ENCODE data around the gene HBG2.

Gene HBG2

DNA sequence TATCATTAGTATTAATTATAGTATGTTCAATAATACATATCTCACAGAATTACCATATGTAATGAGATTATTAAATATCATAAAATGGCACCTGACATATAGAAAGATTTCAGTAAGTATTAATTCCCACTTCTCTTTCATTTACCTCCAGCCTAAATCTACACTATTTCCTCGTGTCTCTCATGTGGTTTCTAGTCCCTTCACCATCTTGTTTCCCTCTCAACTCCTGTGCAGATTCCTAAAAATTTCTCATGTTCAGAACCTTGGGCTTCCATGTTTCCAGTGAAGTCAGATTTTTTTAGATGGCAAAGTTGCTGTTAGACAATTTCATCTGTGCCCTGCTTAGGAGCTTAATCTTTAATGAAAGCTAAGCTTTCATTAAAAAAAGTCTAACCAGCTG, 29.3 kb upstream of the HBG2 start:
- Histone ChIP-seq H3K27me3 (ENCODE audit: insufficient read depth, low read depth) (no peaks in the 10 kb centered on the region), H3K27ac (no peak overlapping the region), H3K79me2 (ENCODE audit: insufficient read depth, low read depth) (no peaks in the 10 kb centered on the region), H4K20me1 (ENCODE audit: insufficient read depth) (no peaks in the 10 kb centered on the region), H3K9ac (no peak overlapping the region), H3K36me3 (ENCODE audit: insufficient read depth) (no peaks in the 10 kb centered on the region), H3K4me3 (IDR thresholded peaks at IDR 0.05; ENCODE audit: insufficient read depth, low read depth, low read length) (no peak overlapping the region), H3K4me2 (no peak overlapping the region), H3K4me1 (ENCODE audit: low read depth, poor library complexity, severe bottlenecking) (peaks cover 14% of the 10 kb centered on the region), H2AFZ (ENCODE audit: low read depth) (no peak overlapping the region)
- TF ChIP-seq, protein P1, sequence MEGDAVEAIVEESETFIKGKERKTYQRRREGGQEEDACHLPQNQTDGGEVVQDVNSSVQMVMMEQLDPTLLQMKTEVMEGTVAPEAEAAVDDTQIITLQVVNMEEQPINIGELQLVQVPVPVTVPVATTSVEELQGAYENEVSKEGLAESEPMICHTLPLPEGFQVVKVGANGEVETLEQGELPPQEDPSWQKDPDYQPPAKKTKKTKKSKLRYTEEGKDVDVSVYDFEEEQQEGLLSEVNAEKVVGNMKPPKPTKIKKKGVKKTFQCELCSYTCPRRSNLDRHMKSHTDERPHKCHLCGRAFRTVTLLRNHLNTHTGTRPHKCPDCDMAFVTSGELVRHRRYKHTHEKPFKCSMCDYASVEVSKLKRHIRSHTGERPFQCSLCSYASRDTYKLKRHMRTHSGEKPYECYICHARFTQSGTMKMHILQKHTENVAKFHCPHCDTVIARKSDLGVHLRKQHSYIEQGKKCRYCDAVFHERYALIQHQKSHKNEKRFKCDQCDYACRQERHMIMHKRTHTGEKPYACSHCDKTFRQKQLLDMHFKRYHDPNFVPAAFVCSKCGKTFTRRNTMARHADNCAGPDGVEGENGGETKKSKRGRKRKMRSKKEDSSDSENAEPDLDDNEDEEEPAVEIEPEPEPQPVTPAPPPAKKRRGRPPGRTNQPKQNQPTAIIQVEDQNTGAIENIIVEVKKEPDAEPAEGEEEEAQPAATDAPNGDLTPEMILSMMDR (conservative IDR thresholded peaks at IDR 0.05; ENCODE audit: low read depth, low read length): no peak

DNA sequence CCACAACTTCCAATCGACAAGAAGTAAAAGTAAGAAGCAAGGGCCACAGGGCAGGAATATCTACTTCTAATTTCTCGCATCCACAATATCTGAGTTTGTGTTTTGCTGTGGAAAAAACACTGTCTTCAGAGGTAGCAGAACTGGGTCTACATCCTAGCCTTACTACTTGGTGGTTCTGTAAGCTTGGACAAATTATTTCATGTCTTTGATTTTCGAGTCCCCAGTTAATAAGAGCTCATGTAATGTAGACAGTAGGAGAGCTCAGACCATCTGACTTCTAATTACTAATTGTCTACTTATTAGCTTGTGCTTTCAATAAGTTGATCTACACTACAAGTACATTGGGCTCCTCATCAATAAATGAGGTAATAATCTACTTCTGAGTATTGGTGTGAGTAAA, 28.5 kb upstream of the HBG2 start:
- H3K9ac ChIP-seq: no peak overlapping the region
- no peak overlapping the region for H3K4me3 ChIP-seq (IDR thresholded peaks at IDR 0.05; ENCODE audit: insufficient read depth, low read depth, low read length)
- TF ChIP-seq, protein P1 (conservative IDR thresholded peaks at IDR 0.05; ENCODE audit: low read depth, low read length): no peak
- H3K36me3 ChIP-seq (ENCODE audit: insufficient read depth): no peaks in the 10 kb centered on the region
- no peak overlapping the region for H3K27ac ChIP-seq
- no peaks in the 10 kb centered on the region for H4K20me1 ChIP-seq (ENCODE audit: insufficient read depth)
- no peak overlapping the region for H2AFZ ChIP-seq (ENCODE audit: low read depth)
- H3K79me2 ChIP-seq (ENCODE audit: insufficient read depth, low read depth): no peaks in the 10 kb centered on the region
- peaks cover 14% of the 10 kb centered on the region for H3K4me1 ChIP-seq (ENCODE audit: low read depth, poor library complexity, severe bottlenecking)
- H3K27me3 ChIP-seq (ENCODE audit: insufficient read depth, low read depth): no peaks in the 10 kb centered on the region
- no peak overlapping the region for H3K4me2 ChIP-seq

DNA sequence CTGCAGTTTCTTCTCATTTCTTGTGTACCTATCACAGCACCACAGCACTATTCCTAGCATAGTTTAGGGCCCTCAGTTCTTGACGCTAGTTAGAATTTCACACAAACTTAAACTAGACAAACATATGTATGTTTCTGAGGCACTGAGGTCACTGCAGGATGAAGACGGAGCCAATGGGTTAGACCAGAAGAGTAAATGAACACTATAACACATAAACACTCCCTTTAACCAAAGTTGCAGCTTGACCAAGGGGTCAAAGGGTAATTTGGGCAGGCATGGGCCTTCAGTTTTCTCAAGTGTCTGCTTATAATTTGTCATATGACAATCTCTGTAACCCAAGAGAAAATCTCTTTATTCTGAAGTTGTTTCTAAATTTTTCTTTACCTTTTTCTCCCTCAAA, 28.0 kb upstream of the HBG2 start:
- Histone ChIP-seq H3K36me3 (ENCODE audit: insufficient read depth) (no peaks in the 10 kb centered on the region), H3K27ac (no peak overlapping the region), H3K79me2 (ENCODE audit: insufficient read depth, low read depth) (no peaks in the 10 kb centered on the region), H3K4me1 (ENCODE audit: low read depth, poor library complexity, severe bottlenecking) (peaks cover 14% of the 10 kb centered on the region), H3K9ac (no peak overlapping the region), H4K20me1 (ENCODE audit: insufficient read depth) (no peaks in the 10 kb centered on the region), H3K27me3 (ENCODE audit: insufficient read depth, low read depth) (no peaks in the 10 kb centered on the region), H2AFZ (ENCODE audit: low read depth) (no peak overlapping the region), H3K4me3 (IDR thresholded peaks at IDR 0.05; ENCODE audit: insufficient read depth, low read depth, low read length) (no peak overlapping the region), H3K4me2 (no peak overlapping the region)
- TF ChIP-seq, protein P1 (conservative IDR thresholded peaks at IDR 0.05; ENCODE audit: low read depth, low read length): no peak

DNA sequence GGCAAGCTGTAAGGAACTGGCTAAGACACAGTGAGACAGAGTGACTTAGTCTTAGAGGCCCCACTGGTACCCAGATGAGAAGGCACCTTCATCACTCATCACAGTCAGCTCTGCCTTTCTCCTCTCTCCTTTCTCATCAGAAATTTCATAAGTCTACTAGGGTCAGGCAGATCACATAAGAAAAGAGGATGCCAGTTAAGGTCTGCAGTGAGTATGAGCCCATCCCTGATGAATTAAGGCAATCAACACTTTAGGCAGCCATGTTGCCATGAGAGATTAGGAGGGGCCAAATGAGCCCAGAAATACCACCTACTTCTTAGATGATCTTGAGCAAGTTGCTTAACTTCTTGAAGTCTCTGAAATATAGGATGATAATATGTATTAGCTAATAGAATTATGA, 27.0 kb upstream of the HBG2 start:
- Histone ChIP-seq H3K27ac (no peak overlapping the region), H3K4me2 (no peak overlapping the region), H2AFZ (ENCODE audit: low read depth) (no peak overlapping the region), H4K20me1 (ENCODE audit: insufficient read depth) (no peaks in the 10 kb centered on the region), H3K27me3 (ENCODE audit: insufficient read depth, low read depth) (no peaks in the 10 kb centered on the region), H3K4me1 (ENCODE audit: low read depth, poor library complexity, severe bottlenecking) (peaks cover 14% of the 10 kb centered on the region), H3K4me3 (IDR thresholded peaks at IDR 0.05; ENCODE audit: insufficient read depth, low read depth, low read length) (no peak overlapping the region), H3K9ac (no peak overlapping the region), H3K79me2 (ENCODE audit: insufficient read depth, low read depth) (no peaks in the 10 kb centered on the region), H3K36me3 (ENCODE audit: insufficient read depth) (no peaks in the 10 kb centered on the region)
- TF ChIP-seq, protein P1 (conservative IDR thresholded peaks at IDR 0.05; ENCODE audit: low read depth, low read length): no peak
